HUES6 (cell line): ENCODE results near the gene GPR158.
"Not testable (repeated sequence)": the region's sequence is repeated elsewhere in the genome, so short reads cannot be mapped to it uniquely, and the experiment has no call there.

ENCODE experiments used
- H3K27ac ChIP-seq: 2 replicates; pipeline ENCODE4 v1.7.0; 2013; ENCODE audit warnings: low read depth, mild to moderate bottlenecking, low read length, inconsistent platforms
- H3K27me3 ChIP-seq: 2 replicates; pipeline ENCODE4 v1.6.1; 2013; ENCODE audit warnings: low read length; ENCODE audit not compliant: control insufficient read depth, insufficient read depth
- H3K36me3 ChIP-seq: 2 replicates; pipeline ENCODE4 v1.6.1; 2013; ENCODE audit warnings: low read length; ENCODE audit not compliant: control insufficient read depth, insufficient read depth
- H3K4me1 ChIP-seq: 2 replicates; pipeline ENCODE4 v1.6.1; 2013; ENCODE audit warnings: low read length; ENCODE audit not compliant: control insufficient read depth, insufficient read depth
- H3K4me3 ChIP-seq: 2 replicates; pipeline ENCODE4 v1.5.1; 2013; ENCODE audit warnings: low read depth, low read length
- H3K9ac ChIP-seq: one replicate; pipeline ENCODE4 v1.6.1; 2013; ENCODE audit warnings: mild to moderate bottlenecking, low read length
- H3K9me3 ChIP-seq: 2 replicates; pipeline ENCODE4 v1.6.1; 2013; ENCODE audit warnings: low read depth, low read length; ENCODE audit not compliant: control insufficient read depth, insufficient read depth

GPR158 gene

GRCh38 chr10:25306386-25306785 is 131.6 kb downstream of the GPR158 start:
- Histone ChIP-seq H3K4me1 (no peaks in the 10 kb centered on the region), H3K27ac (no peak overlapping the region)

GRCh38 chr10:25308278-25308677 is 133.5 kb downstream of the GPR158 start:
- no peak overlapping the region for H3K27ac ChIP-seq
- H3K27me3 ChIP-seq, result no peaks in the 10 kb centered on the region
- peaks cover 9% of the 10 kb centered on the region for H3K9me3 ChIP-seq
- no peaks in the 10 kb centered on the region for H3K36me3 ChIP-seq
- no peaks in the 10 kb centered on the region for H3K4me1 ChIP-seq
- no peak overlapping the region for H3K9ac ChIP-seq
- H3K4me3 ChIP-seq, result no peak overlapping the region

More at GRCh38 chr10:25306386-25306785, 131.6 kb downstream of the GPR158 start:
- H3K27me3 ChIP-seq, result no peaks in the 10 kb centered on the region
- peaks cover 9% of the 10 kb centered on the region for H3K9me3 ChIP-seq
- H3K9ac ChIP-seq, result no peak overlapping the region
- no peak overlapping the region for H3K4me3 ChIP-seq
- no peaks in the 10 kb centered on the region for H3K36me3 ChIP-seq

DNA sequence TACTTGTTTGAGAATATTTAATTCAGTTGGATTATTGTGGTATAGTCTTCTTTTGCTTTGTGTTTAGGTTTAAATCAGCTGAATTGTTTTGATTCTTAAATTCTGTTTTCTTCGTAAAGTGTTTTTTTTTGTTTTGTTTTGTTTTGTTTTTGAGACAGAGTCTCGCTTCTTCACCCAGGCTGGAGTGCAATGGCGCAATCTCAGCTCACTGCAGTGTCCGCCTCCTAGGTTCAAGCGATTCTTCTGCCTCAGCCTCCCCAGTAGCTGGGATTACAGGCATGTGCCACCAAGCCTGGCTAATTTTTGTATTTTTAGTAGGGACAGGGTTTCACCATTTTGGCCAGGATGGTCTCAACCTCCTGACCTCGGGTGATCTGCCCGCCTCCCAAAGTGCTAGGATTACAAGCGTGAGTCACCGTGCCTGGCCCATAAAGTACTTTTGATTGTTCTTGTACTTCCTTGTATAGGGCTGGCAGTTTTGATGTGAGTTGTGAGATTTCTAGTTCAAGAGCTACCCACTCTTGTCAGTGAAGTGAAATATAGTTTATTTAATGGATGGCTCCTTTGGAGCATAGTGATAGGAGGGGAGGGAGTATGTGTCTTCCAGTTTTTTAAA is 142.9 kb downstream of the GPR158 start:
- not testable (repeated sequence) for H3K9me3 ChIP-seq, H3K9ac ChIP-seq, H3K27me3 ChIP-seq, H3K4me1 ChIP-seq, H3K27ac ChIP-seq, H3K36me3 ChIP-seq, H3K4me3 ChIP-seq

GRCh38 chr10:25327273-25327672 is 152.5 kb downstream of the GPR158 start:
- Histone ChIP-seq H3K27me3 (no peaks in the 10 kb centered on the region), H3K4me3 (no peak overlapping the region), H3K4me1 (peaks cover 9% of the 10 kb centered on the region; the same call in 1 of the 2 replicates), H3K9me3 (peaks cover 3% of the 10 kb centered on the region; the same call in 1 of the 2 replicates), H3K36me3 (no peaks in the 10 kb centered on the region), H3K27ac (no peak overlapping the region), H3K9ac (no peak overlapping the region)

GRCh38 chr10:25328361-25328760 is 153.6 kb downstream of the GPR158 start:
- Histone ChIP-seq H3K36me3 (no peaks in the 10 kb centered on the region), H3K27ac (no peak overlapping the region), H3K27me3 (no peaks in the 10 kb centered on the region), H3K4me3 (no peak overlapping the region), H3K9ac (no peak overlapping the region), H3K9me3 (peaks cover 3% of the 10 kb centered on the region; the same call in 1 of the 2 replicates), H3K4me1 (peaks cover 9% of the 10 kb centered on the region; the same call in 1 of the 2 replicates)

- not testable (repeated sequence) for H3K4me1 ChIP-seq, H3K9me3 ChIP-seq, H3K9ac ChIP-seq, H3K27ac ChIP-seq, H3K4me3 ChIP-seq, H3K36me3 ChIP-seq, H3K27me3 ChIP-seq
These were observed 154.8 kb downstream of the GPR158 start for GRCh38 chr10:25329587-25329986.

GRCh38 chr10:25334445-25334844 is 159.6 kb downstream of the GPR158 start:
- Histone ChIP-seq H3K9me3 (no peaks in the 10 kb centered on the region), H3K9ac (no peak overlapping the region), H3K36me3 (no peaks in the 10 kb centered on the region)

DNA sequence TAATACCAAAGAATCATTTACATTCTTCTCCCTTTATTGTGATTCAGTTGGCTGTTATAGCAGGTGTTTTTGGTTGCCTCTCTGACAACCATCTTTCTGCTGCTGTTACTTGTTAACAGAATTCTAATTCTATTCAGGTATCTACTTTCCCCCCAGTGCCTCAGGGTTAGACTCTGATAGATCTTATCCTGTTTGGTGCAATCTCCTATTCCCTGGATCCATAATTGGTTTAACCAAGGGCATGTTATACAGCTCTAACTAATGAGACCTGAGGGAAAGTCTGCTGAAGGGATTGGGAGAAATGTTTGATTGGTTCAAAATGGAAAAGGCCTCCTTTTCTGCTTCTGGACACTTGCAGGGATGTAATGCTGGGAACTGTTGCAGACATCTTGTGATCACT is 161.5 kb downstream of the GPR158 start:
- H3K36me3 ChIP-seq, result no peaks in the 10 kb centered on the region
- H3K4me1 ChIP-seq, result no peaks in the 10 kb centered on the region; the same call in 1 of the 2 replicates
- H3K9me3 ChIP-seq, result no peaks in the 10 kb centered on the region
- no peaks in the 10 kb centered on the region for H3K27me3 ChIP-seq
- H3K27ac ChIP-seq, result no peak overlapping the region
- no peak overlapping the region for H3K4me3 ChIP-seq
- H3K9ac ChIP-seq, result no peak overlapping the region

More at GRCh38 chr10:25334445-25334844, 159.6 kb downstream of the GPR158 start:
- H3K27me3 ChIP-seq, result no peaks in the 10 kb centered on the region
- peaks cover 9% of the 10 kb centered on the region; the same call in 1 of the 2 replicates for H3K4me1 ChIP-seq
- no peak overlapping the region for H3K4me3 ChIP-seq
- H3K27ac ChIP-seq, result no peak overlapping the region

DNA sequence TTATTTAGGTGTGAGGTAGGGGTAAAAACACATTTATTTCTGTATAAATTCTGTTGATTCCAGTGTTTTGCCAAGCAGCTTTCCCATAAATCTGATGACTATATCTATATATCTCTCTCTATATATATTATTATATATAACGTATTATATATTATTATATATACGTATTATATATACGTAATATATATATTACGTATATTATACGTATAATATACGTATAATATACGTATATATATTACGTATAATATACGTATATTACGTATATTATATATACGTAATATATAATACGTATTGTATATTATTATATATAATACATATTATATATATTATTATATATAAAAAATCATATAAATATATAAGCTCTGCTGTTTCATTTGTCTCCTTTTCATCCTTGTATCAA is 163.5 kb downstream of the GPR158 start:
- H3K36me3 ChIP-seq, result no peaks in the 10 kb centered on the region
- H3K9me3 ChIP-seq, result no peaks in the 10 kb centered on the region
- H3K4me1 ChIP-seq, result no peaks in the 10 kb centered on the region

GRCh38 chr10:25339966-25340365 is 165.2 kb downstream of the GPR158 start:
- Histone ChIP-seq H3K27ac (no peak overlapping the region), H3K27me3 (no peaks in the 10 kb centered on the region), H3K4me1 (no peaks in the 10 kb centered on the region), H3K36me3 (no peaks in the 10 kb centered on the region), H3K9me3 (no peaks in the 10 kb centered on the region), H3K9ac (no peak overlapping the region), H3K4me3 (no peak overlapping the region)

More for the DNA sequence above, 163.5 kb downstream of the GPR158 start:
- H3K27me3 ChIP-seq, result no peaks in the 10 kb centered on the region
- no peak overlapping the region for H3K27ac ChIP-seq
- no peak overlapping the region for H3K9ac ChIP-seq
- H3K4me3 ChIP-seq, result no peak overlapping the region

DNA sequence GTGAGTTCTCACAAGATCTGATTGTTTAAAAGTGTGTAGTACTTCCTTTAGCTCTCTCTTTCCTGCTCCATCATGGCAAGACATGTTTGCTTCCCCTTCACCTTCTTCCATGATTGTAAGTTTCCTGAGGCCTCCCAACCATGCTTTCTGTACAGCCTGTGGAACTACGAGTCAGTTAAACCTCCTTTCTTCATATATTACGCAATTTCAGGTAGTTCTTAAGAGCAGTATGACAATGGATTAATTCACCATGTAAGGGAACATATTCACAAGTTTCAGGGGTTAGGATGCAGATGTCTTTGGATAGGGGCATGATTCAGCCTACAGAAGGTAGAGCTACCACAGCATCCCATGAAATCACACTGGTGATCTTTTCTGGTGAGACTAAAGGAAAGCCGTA is 174.7 kb downstream of the GPR158 start:
- no peaks in the 10 kb centered on the region for H3K27me3 ChIP-seq
- no peaks in the 10 kb centered on the region for H3K4me1 ChIP-seq
- no peak overlapping the region for H3K4me3 ChIP-seq
- no peaks in the 10 kb centered on the region for H3K36me3 ChIP-seq
- no peaks in the 10 kb centered on the region for H3K9me3 ChIP-seq
- H3K9ac ChIP-seq, result no peak overlapping the region
- H3K27ac ChIP-seq, result no peak overlapping the region
